DOHH2 (cell line): ENCODE measurements around the gene C21orf58.

Experiments used
- H3F3A ChIP-seq: fragments of 200-600 bp; sonication (generic), shearing (Covaris generic); 2 replicates; pipeline ENCODE4 v1.6.0; 2016; ENCODE audit warnings: antibody characterized with exemption, mild to moderate bottlenecking; ENCODE audit not compliant: control insufficient read depth, insufficient read depth
- H3K27ac ChIP-seq: fragments of 200-600 bp; sonication (generic); 2 replicates; pipeline ENCODE4 v1.5.1; 2014; ENCODE audit warnings: low read depth, mild to moderate bottlenecking, low read length, moderate library complexity
- H3K27me3 ChIP-seq: fragments of 200-600 bp; sonication (generic); 2 replicates; pipeline ENCODE4 v1.6.1; 2014; ENCODE audit warnings: mild to moderate bottlenecking, low read length, mixed read lengths; ENCODE audit not compliant: control insufficient read depth
- H3K36me3 ChIP-seq: fragments of 200-600 bp; sonication (generic); 2 replicates; pipeline ENCODE4 v1.6.1; 2014; ENCODE audit warnings: mild to moderate bottlenecking, low read length, moderate library complexity, mixed read lengths; ENCODE audit not compliant: control insufficient read depth
- H3K4me1 ChIP-seq: fragments of 200-600 bp; sonication (generic); 2 replicates; pipeline ENCODE4 v1.6.1; 2014; ENCODE audit warnings: mild to moderate bottlenecking, low read length, mixed read lengths; ENCODE audit not compliant: control insufficient read depth
- H3K4me2 ChIP-seq: fragments of 200-600 bp; sonication (generic); 2 replicates; pipeline ENCODE4 v1.6.0; 2014; ENCODE audit warnings: mild to moderate bottlenecking, low read length, moderate library complexity
- H3K4me3 ChIP-seq: fragments of 200-600 bp; sonication (generic); 2 replicates; pipeline ENCODE4 v1.5.1; 2014; ENCODE audit warnings: mild to moderate bottlenecking, low read length, mixed read lengths
- H3K79me2 ChIP-seq: fragments of 200-600 bp; sonication (generic); 2 replicates; pipeline ENCODE4 v1.6.1; 2014; ENCODE audit warnings: mild to moderate bottlenecking, low read length, mixed read lengths; ENCODE audit not compliant: control insufficient read depth
- H3K9me2 ChIP-seq: fragments of 200-600 bp; sonication (generic); replicated peaks from 2 replicates; pipeline ENCODE4 v1.6.1; 2014; ENCODE audit warnings: mild to moderate bottlenecking, low read length, mixed read lengths; ENCODE audit not compliant: control insufficient read depth
- H3K9me3 ChIP-seq: fragments of 200-600 bp; sonication (generic); 2 replicates; pipeline ENCODE4 v1.6.1; 2014; ENCODE audit warnings: antibody characterized with exemption, low read length, mixed read lengths; ENCODE audit not compliant: control insufficient read depth, insufficient read depth
- H4K20me1 ChIP-seq: fragments of 200-600 bp; sonication (generic); 2 replicates; pipeline ENCODE4 v1.6.0; 2014; ENCODE audit warnings: low read depth, mild to moderate bottlenecking, antibody characterized with exemption, low read length, moderate library complexity; ENCODE audit not compliant: control insufficient read depth, insufficient read depth
- CTCF ChIP-seq: fragments of 200-600 bp; sonication (generic); IDR thresholded peaks from one replicate; pipeline ENCODE4 v1.5.1; 2014; ENCODE audit warnings: antibody characterized with exemption, mild to moderate bottlenecking, low read depth, low read length; ENCODE audit not compliant: poor library complexity, severe bottlenecking
- EZH2phosphoT487 ChIP-seq: fragments of 200-600 bp; sonication (generic); IDR thresholded peaks from 2 replicates; pipeline ENCODE4 v1.6.1; 2017; ENCODE audit warnings: borderline replicate concordance, mild to moderate bottlenecking, antibody characterized with exemption, low read length, moderate library complexity, mixed read lengths

Gene C21orf58

DNA sequence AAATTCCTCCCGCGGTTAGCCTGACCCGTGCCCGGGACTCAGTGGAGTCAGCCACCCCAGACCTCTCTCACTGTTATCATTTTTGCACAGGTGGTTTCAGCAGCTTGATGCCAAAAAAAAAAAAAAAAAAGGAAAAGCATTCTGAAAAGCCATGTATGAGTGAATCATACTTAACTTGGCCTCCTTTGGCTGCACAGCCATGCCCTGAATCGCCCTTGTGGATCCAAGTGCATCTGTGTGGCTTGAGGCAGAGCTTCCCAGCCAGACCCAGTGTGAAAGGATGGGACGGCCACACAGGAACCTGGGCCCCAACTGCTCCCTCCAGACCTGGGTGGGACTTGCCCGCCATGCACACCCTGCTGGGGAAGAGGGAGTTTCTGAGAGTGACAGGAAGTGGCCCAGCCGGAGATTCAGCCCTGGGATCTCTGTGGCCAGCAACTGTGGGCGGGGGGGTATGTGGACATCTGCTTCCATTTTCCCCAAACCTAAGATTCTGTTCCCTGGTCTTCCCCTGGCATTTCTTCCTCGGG, 29.0 kb downstream of the C21orf58 start:
- H3K27ac ChIP-seq: 0 out of 2 replicates have a peak overlapping the region, but pooled peaks have one; percentile 38
- H3K36me3 ChIP-seq: peaks cover 25% of the 10 kb centered on the region
- peaks cover 40% of the 10 kb centered on the region for H3K4me1 ChIP-seq
- H3K4me2 ChIP-seq: peak overlapping the region; percentile 64
- peaks cover 8% of the 10 kb centered on the region for H3K79me2 ChIP-seq
- H3K9me2 ChIP-seq: no peaks in the 10 kb centered on the region
- H3F3A ChIP-seq: peaks cover 3% of the 10 kb centered on the region; the same call in 1 of the 2 replicates
- no peaks in the 10 kb centered on the region; the same call in 1 of the 2 replicates for H3K9me3 ChIP-seq
- TF ChIP-seq EZH2phosphoT487 (no peak), CTCF (no peak)
- H3K27me3 ChIP-seq: no peaks in the 10 kb centered on the region
- H4K20me1 ChIP-seq: no peaks in the 10 kb centered on the region
- H3K4me3 ChIP-seq: 0 out of 2 replicates have a peak overlapping the region, but pooled peaks have one; percentile 22

DNA sequence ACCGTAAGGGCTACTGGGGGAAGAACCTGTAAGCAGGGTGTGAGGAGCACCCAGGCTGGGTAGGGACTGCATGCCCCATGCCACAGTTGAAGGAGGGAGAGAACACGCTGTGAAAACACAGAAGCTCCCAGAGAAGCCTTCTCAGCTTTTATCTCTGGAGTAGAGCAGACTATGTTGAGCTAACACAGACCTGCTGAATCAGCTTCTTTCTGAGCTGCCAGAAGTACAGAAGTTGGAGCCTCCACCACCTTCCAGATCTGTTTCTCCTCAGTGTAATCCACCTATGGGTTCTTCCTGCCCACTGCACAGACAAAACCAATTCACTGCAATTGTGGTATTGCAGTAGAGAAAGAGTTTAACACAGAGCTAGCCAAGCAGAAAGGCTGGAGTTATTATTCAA, 32.1 kb downstream of the C21orf58 start:
- no peak overlapping the region for H3K4me3 ChIP-seq
- H3K4me1 ChIP-seq: peaks cover 41% of the 10 kb centered on the region
- no peak overlapping the region for H3K27ac ChIP-seq
- no peak overlapping the region for H3K4me2 ChIP-seq
- H3K9me3 ChIP-seq: no peaks in the 10 kb centered on the region; the same call in 1 of the 2 replicates
- no peaks in the 10 kb centered on the region for H3K27me3 ChIP-seq
- no peak for TF ChIP-seq CTCF
- no peak for TF ChIP-seq EZH2phosphoT487
- H3F3A ChIP-seq: peaks cover 4% of the 10 kb centered on the region; the same call in 1 of the 2 replicates
- H4K20me1 ChIP-seq: no peaks in the 10 kb centered on the region
- H3K79me2 ChIP-seq: peaks cover 34% of the 10 kb centered on the region
- H3K36me3 ChIP-seq: peaks cover 33% of the 10 kb centered on the region
- H3K9me2 ChIP-seq: no peaks in the 10 kb centered on the region

DNA sequence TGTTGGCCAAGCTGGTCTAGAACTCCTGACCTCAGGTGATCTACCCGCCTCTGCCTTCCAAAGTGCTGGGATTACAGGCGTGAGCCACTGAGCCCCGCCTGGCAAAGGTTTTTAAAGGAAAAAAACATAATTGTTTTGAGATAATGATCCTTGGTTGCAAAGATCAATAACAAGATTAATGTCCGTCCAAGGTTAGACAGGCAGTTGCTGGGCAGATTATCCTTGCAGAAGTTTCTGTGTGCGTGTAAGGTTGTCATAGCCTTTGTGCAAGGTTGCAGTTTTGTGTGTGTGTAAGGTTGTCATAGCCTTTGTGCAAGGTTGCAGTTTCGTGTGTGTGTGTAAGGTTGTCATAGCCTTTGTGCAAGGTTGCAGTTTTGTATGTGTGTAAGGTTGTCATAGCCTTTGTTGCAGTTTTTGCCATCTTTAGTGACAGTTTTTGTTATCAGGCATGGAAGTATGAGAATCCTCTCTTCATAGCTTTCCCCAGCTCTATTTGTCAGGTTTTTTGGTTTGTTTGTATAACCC, 34.0 kb downstream of the C21orf58 start:
- peak overlapping the region; percentile 29; the same call in 1 of the 2 replicates for H3K4me2 ChIP-seq
- no peaks in the 10 kb centered on the region for H4K20me1 ChIP-seq
- H3K36me3 ChIP-seq: peaks cover 37% of the 10 kb centered on the region
- H3K9me3 ChIP-seq: no peaks in the 10 kb centered on the region; the same call in 1 of the 2 replicates
- no peak overlapping the region for H3K4me3 ChIP-seq
- TF ChIP-seq CTCF (no peak), EZH2phosphoT487 (no peak)
- no peaks in the 10 kb centered on the region for H3K9me2 ChIP-seq
- peaks cover 30% of the 10 kb centered on the region for H3K4me1 ChIP-seq
- H3K27ac ChIP-seq: no peak overlapping the region
- H3F3A ChIP-seq: peaks cover 5% of the 10 kb centered on the region; the same call in 1 of the 2 replicates
- H3K79me2 ChIP-seq: peaks cover 48% of the 10 kb centered on the region
- no peaks in the 10 kb centered on the region for H3K27me3 ChIP-seq
